Mucosa of descending colon (tissue), 3 donors: ENCODE results near the gene SMPD4. TPM values are rescaled to one million over a fixed set of nuclear protein-coding genes. Genes with fewer than 3 reads are reported as not detected.
A peak's percentile ranks its signal among the peaks of the same experiment; 100 is the strongest.
"Not testable (repeated sequence)": the region's sequence is repeated elsewhere in the genome, so short reads cannot be mapped to it uniquely, and the experiment has no call there.

ENCODE experiments used
- ATAC-seq: fragments of 200-7000 bp; cut with Tn5 transposase; one replicate; pipeline ENCODE4 v1.9.1; 2020; ENCODE audit warnings: mild to moderate bottlenecking, moderate library complexity
- DNase-seq, 3 donors: peaks; one replicate each; pipeline ENCODE4 v3.0.0-alpha.2; 2020
- H3K36me3 ChIP-seq: fragments of 200-600 bp; one replicate; pipeline ENCODE4 v1.8.0; 2021; ENCODE audit warnings: low read depth, mild to moderate bottlenecking
- H3K4me1 ChIP-seq: fragments of 200-600 bp; one replicate; pipeline ENCODE4 v1.8.0; 2021; ENCODE audit warnings: low read depth, mild to moderate bottlenecking
- H3K4me3 ChIP-seq: fragments of 200-600 bp; one replicate; pipeline ENCODE4 v1.8.0; 2021; ENCODE audit warnings: mild to moderate bottlenecking
- H3K9me3 ChIP-seq: fragments of 200-600 bp; one replicate; pipeline ENCODE4 v1.8.0; 2021; ENCODE audit warnings: mild to moderate bottlenecking
- intact Hi-C, 2 donors: fragments of 100-400 bp; cut with DNase I in 1 of 2; cut with micrococcal nuclease in 1 of 2; formaldehyde crosslinking; loops; one replicate each; pipeline versions ENCODE4 v1.11.0 to v1.11.1; 2022; cut with DNase I, micrococcal nuclease
- total RNA-seq, 3 donors: library from RNA; stranded (reverse); fragmentation: NEBNext Ultra II Directional in 2 of 3; extraction: Animal tissue kit (Norgen Biotek cat#: 25700) in 2 of 3; gene quantifications; one replicate each; pipeline versions ENCODE4 v1.2.1 to v1.2.4, GENCODE V29; 2021 to 2023
- TF ChIP-seq, protein P1 (sequence below): fragments of 200-600 bp; IDR thresholded peaks from one replicate; pipeline ENCODE4 v1.8.0; 2022; ENCODE audit warnings: antibody characterized with exemption, mild to moderate bottlenecking
- donor health status: DM: no; HTN: no; CAD: no; lungs with moderate emphysema.
- donor health status: DM: no; HTN: no; CAD: no.
- donor health status: DM: no; HTN: yes; CAD: no.

The SMPD4 gene
- total RNA-seq, 3 donors from 2014 or later = 37.9 to 41.5 (median 38.2) TPM

DNA sequence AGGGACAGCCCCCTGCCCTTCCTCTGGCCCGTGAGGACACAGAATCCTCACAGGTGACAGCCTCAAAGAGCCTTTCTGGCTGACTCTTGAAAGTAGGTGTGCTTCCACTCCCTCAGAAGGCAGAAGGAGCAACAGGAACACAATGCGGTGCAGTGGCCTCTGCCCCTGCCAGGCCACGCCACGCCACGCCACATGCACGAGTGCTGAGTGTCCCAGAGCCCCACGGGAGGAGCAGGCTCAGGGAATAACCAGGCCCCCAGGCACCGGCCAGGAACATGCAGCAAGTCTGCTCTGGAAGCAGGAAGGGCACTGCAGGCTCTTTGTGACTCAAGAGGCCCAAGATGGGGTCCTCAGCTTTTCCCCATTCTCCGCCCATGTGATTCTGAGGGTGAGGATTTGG is 18.4 kb downstream of the SMPD4 start:
- DNase-seq (no peak), ATAC-seq (no peak)
- TF ChIP-seq, protein P1, sequence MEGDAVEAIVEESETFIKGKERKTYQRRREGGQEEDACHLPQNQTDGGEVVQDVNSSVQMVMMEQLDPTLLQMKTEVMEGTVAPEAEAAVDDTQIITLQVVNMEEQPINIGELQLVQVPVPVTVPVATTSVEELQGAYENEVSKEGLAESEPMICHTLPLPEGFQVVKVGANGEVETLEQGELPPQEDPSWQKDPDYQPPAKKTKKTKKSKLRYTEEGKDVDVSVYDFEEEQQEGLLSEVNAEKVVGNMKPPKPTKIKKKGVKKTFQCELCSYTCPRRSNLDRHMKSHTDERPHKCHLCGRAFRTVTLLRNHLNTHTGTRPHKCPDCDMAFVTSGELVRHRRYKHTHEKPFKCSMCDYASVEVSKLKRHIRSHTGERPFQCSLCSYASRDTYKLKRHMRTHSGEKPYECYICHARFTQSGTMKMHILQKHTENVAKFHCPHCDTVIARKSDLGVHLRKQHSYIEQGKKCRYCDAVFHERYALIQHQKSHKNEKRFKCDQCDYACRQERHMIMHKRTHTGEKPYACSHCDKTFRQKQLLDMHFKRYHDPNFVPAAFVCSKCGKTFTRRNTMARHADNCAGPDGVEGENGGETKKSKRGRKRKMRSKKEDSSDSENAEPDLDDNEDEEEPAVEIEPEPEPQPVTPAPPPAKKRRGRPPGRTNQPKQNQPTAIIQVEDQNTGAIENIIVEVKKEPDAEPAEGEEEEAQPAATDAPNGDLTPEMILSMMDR = no peak
- intact Hi-C loops = no loop called here
- no peaks in the 10 kb centered on the region for H3K4me1 ChIP-seq
- H3K36me3 ChIP-seq = peaks cover 7% of the 10 kb centered on the region
- no peaks in the 10 kb centered on the region for H3K9me3 ChIP-seq
- H3K4me3 ChIP-seq = no peak overlapping the region

DNA sequence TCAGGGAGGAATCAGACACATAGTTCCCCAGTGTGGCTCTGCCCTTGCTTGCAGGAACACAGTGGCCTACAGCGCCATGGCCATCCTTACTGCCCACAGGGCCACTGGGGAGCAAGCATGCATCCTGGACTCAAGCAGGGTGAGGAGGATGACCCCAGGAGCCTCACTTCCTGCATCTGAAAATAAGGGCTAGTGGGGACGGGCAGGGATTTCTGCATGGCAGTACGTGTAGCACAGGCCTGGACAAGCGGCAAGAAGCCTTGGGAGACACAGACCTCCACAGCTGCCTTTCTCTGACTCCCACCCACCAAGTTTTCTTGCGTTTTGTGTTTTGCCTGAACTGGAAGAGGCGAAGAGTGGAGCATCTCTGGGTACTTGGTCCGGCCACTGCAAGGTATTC is 18.9 kb downstream of the SMPD4 start:
- ATAC-seq, intact Hi-C loops, DNase-seq, H3K9me3 ChIP-seq, H3K4me1 ChIP-seq, H3K36me3 ChIP-seq, H3K4me3 ChIP-seq: not testable (repeated sequence)

DNA sequence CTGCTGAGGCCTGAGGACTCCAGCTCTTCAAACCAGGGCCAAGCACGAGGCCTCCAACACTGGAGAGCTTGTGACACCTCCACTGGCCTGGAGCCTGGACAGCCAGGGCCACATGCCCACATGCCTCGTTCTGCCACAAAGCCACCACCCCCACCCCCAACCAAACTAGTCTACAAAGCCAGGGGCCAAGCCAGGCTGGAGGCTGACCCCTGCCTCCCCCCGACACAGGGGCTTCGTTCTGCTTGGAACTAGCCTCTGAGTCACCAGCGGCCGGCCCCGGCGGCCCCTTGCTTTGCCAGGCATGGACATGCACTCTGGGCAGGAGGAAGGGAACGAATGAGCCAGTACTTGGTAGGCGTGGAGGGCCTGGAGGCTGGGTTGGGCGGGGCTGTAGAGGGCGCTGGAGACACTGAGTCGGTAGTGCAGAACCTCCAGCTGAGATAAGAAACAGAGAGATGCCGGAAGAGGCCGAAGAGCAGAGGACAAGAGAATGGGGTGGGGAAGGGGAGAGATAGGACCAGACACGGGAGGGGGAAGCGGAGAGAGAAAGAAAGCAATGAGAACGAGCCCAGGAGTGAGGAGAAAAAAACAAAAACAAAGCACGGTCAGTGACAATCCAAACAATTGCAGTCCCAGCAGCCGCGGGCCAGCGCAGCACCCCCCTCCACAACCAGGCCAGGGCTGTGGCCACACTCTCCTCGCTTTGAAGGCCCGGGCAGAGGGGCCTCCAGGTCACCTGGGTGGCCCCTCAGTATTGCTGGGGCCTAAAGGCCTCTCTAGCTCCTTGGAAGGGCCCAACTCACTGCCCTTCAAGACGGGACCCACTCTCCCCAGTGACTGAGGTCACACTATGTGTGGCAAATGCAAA is 20.3 kb downstream of the SMPD4 start:
- H3K4me3 ChIP-seq, intact Hi-C loops, ATAC-seq, H3K4me1 ChIP-seq, H3K36me3 ChIP-seq, H3K9me3 ChIP-seq: not testable (repeated sequence)
- DNase-seq = peak in 1 of 3 donors; percentile 21

DNA sequence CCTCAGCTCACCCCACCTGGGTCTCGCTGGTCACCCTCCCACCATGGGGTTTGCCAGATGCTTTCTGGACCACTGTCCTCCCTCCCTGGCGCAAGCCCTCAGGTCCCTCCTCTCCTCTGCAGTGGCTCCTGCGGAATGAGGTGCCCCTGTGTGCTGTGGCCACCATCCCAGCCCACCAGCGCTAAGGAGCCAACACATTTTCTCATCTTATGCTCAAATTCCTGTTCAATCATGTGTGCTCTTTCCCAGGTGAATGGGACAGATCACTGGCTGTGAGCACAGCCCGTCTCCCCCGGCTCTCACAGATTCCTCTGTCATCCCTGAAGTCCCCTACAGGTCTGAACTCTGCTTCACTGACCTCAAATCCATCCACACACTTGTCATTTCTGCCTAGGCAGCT is 21.3 kb downstream of the SMPD4 start:
- peaks cover 7% of the 10 kb centered on the region for H3K36me3 ChIP-seq
- DNase-seq (peak in 1 of 3 donors; percentile 18), ATAC-seq (no peak)
- no peak overlapping the region for H3K4me3 ChIP-seq
- intact Hi-C loops = no loop called here
- no peaks in the 10 kb centered on the region for H3K4me1 ChIP-seq
- no peaks in the 10 kb centered on the region for H3K9me3 ChIP-seq
- TF ChIP-seq, protein P1 = no peak

DNA sequence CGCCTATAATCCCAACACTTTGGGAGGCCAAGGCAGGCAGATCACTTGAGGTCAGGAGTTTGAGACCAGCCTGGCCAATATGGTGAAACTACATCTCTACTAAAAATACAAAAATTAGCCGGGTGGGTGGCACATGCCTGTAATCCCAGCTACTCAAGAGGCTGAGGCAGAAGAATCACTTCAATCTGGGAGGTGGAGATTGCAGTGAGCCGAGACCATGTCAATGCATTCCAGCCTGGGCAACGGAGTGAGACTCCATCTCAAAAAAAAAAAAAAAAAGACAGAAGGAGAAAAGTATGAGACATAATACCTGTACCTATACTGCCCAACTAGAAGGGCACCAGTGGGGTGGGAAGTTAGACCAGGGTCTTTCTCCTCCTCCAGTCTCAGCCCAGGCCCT is 22.0 kb downstream of the SMPD4 start:
- H3K9me3 ChIP-seq, ATAC-seq, H3K4me1 ChIP-seq, intact Hi-C loops, H3K36me3 ChIP-seq, H3K4me3 ChIP-seq, DNase-seq: not testable (repeated sequence)

DNA sequence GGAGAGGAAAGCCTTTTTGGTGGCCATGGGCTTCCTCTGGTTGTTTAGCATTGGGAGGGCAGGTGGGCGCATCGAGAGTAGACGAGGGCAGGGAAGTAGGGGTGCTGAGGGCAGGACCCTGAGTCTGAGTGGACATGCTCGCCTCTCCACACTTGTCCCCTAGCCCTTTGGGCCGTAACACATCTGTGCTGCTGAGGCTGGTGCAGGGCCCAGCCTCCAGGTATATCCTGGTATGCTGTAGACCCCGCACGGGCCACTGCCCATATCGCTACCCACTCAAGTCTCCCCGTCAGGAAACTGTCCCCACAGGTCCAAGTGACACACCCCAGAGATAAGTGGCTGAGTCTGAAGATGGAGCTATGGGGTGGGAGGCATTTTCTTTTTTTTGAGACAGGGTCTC is 22.8 kb downstream of the SMPD4 start:
- no peaks in the 10 kb centered on the region for H3K9me3 ChIP-seq
- H3K36me3 ChIP-seq = peaks cover 3% of the 10 kb centered on the region
- H3K4me1 ChIP-seq = no peaks in the 10 kb centered on the region
- intact Hi-C loops = no loop called here
- TF ChIP-seq, protein P1 = no peak
- ATAC-seq (no peak), DNase-seq (no peak)
- H3K4me3 ChIP-seq = no peak overlapping the region

DNA sequence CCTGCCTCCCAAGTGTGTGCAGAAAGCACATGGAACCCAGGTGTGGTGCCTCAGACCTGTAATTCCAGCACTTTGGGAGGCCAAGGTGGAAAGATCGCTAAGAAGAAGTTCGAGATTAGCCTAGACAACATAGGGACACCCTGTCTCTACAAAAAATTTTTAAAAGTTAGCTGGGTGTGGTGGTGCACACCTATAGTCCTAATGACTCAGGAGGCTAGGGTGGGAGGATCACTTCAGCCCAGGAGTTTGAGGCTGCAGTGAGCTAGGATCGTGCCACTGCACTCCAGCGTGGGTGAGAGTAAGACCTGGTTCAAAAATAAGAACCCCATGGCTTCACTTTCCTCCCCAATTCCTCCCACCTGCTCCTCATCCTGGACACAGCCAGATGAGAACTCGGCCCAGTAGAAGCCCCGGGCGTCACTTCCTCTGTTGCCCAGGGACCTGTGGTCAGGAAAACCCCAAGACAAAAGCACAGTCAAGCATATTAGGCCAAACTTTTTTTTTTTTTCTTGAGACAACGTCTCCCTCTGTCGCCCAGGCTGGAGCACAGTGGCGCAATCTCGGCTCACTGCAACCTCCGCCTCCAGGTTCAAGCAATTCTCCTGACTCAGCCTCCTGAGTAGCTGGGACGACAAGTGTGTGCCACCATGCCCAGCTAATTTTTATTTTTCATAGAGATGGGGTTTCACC is 23.4 kb downstream of the SMPD4 start:
- DNase-seq, intact Hi-C loops, H3K4me3 ChIP-seq, ATAC-seq, H3K9me3 ChIP-seq, H3K4me1 ChIP-seq, H3K36me3 ChIP-seq: not testable (repeated sequence)

DNA sequence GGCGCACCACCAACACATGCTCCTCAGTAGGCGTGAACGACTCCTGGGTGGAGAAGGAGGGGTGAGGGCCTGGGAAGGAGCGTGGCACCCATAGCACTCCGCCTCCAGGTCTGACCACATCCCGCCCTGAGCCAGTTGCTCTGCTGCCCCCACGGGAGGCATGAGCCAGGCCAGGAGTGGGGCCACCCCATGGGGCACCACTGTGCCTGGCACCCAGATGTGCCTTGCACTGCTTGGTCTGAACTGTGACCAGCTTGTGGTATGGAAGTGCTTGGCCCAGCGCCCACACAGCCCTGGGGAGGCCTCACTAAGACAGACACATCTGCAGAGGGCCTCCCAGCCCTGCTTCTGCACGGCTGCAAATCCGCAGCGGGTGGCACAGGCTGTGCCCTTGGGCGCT is 24.0 kb downstream of the SMPD4 start:
- H3K4me1 ChIP-seq, H3K9me3 ChIP-seq, intact Hi-C loops, H3K4me3 ChIP-seq, DNase-seq, H3K36me3 ChIP-seq, ATAC-seq: not testable (repeated sequence)
